NCI-H2227 (cell line): ENCODE measurements around the gene PLCH2.

Experiments
- DNase-seq: peaks from one replicate; lab custom pipeline; 2025; ENCODE audit not compliant: unreplicated experiment; lab: John Stamatoyannopoulos, UW

Gene PLCH2

DNA sequence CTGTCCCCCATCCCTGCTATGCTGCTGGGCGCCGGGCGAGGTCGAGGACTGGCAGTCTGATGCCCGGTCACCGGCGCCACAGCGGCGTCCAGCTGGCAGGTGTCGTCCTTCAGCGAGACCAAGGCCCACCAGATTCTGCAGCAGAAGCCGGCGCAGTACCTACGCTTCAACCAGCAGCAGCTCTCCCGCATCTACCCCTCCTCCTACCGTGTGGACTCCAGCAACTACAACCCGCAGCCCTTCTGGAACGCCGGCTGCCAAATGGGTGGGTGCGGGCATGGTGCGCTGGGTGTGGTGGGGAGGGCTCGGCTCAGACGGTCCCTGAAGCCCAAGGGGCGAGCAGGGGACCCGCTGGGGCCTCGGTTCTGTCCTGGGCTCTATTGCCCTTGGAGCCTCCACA is 20.7 kb downstream of the PLCH2 start:
- DNase-seq, result no peak

DNA sequence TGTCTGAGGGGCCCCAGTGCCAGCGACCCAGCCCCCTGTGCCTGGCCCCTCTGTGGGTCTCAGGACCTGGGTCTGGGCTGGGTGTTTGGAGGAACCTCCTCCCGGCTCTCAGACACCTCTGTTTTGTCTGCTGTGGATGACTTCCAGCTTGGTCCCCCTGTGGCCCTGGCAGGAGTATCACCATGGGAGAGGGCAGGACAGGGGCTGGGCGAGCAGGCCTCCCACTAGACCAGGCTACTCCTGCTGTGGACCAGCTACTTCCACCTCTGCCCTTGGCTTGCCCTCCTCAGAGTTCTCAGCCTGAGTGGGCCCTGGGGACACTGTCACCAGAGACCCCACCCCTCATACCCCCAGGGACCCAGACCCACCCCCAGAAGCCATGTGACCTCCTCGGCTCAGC is 21.8 kb downstream of the PLCH2 start:
- DNase-seq, result no peak

DNA sequence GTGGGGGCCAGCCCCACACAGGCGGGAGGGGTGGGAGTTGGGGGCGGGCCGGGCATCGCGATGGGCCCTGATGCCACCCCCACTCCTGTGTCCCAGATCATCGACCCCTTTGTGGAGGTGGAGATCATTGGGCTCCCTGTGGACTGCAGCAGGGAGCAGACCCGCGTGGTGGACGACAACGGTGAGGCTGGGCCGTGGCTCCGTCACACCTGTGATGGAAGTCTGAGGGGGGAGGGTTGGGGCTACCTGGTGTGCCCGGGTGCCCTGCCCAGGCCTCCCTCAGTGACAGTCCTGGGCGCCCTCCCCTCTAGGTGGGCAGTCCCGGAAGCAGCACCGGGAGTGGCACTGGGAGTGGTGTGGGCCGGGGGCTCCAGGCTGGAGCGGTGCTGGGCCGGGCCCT is 22.6 kb downstream of the PLCH2 start:
- DNase-seq, result no peak

DNA sequence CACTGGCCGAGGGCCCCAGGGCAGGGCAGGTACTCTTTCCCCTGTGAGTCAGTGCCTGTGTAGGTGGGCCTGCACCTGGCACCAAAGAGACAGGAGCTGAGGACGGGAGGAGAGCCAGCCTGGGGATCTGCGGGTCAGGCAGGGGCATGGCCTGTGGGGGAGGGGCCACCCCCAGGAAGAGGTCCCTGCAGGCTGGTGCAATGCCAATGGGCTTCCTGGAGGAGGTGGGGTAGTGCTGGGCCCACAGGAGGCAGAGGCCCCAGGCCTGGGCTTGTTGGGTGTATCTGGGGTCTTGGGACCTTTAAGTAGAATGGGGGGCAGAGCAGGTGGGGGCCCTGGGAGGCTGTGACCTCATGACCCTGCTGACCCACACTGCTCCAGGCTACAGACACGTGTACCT is 23.2 kb downstream of the PLCH2 start:
- DNase-seq, result no peak

DNA sequence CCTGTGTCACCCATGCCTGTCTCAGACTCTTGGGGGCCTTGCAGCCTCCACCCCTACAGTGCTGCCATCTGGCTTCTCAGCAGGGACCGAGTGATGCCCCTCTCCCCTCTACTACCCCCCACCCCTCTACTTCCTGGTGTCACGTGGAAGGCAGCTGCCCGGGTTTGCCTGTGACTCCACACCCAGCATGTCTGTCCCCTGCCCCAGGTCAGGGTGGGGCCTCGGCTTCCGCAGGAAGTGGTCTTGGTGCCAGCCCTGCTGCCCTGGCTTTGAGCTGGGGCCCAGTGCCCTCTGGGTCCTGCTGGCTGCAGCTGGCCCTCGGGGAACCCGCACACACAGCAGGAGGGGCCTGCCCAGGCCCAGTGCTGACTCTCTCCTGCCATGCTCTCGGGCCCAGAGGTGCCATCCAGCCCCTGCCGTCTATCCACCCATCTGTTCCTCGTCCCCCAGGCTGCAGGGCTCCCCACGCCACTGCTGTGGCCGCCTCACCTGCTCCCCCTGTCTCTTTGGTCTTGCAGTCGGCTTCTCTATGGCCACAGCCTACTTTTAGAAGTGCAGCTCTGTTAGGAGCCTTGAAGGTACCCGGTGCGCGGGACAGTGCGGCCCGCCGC is 24.0 kb downstream of the PLCH2 start:
- DNase-seq, result no peak

DNA sequence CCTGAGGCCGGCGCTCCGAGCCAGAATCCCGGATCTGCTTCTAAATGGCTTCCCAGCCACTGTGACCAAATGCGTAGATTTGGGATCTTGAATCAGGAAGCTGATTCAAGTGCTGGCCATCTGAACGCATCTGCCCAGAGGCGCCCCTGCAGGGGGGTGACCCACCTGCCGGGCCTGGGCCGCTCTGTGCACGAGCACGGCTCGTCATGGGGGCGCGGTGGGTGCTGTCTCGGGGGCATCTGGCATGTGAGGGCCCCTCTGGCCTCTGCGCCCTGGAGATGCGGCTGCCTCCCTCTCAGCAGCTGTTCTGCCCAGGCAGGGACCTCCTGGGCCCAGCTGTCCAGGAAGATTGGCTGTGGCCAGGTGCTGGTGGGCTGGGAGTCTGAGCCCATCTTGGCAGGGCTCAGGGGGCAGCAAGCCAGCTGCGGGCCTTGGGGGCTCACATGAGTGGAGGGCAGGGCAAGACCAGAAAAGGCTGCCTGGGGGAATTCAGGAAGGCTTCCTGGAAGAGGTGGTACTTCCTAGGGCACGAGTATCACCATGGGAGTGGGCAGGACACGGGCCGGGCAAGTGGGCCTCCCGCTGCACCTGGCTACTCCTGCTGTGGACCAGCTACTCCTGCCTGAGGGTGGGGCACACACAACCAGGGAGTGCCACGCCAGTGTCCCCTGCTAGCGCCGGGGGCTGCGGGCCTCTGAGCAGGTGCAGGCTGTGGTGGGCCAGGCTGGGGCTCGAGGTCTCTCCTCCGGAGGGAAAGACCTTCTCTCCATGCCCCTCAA is 25.1 kb downstream of the PLCH2 start:
- DNase-seq, result no peak

DNA sequence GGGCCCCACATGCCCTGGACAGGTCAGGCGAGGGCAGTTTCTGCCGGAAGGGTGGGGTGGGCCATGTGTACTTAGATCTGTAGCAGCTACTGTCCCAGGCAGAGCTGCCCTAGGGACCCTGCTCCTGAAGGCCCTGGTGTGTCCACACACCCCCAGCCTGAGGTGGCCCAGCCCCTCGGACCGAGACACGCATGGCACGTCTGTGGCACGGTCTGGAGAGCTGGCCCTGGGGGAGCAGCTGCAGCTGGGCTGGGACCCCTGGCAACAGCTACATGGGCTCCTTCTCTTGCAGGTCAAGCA is 25.7 kb downstream of the PLCH2 start:
- DNase-seq, result no peak

DNA sequence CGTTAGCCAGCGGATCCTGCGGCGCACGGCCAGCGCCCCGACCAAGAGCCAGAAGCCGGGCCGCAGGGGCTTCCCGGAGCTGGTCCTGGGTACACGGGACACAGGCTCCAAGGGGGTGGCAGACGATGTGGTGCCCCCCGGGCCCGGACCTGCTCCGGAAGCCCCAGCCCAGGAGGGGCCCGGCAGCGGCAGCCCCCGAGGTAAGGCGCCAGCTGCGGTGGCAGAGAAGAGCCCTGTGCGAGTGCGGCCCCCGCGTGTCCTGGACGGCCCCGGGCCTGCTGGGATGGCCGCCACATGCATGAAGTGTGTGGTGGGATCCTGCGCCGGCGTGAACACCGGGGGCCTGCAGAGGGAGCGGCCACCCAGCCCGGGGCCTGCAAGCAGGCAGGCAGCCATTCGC is 26.1 kb downstream of the PLCH2 start:
- no peak for DNase-seq

DNA sequence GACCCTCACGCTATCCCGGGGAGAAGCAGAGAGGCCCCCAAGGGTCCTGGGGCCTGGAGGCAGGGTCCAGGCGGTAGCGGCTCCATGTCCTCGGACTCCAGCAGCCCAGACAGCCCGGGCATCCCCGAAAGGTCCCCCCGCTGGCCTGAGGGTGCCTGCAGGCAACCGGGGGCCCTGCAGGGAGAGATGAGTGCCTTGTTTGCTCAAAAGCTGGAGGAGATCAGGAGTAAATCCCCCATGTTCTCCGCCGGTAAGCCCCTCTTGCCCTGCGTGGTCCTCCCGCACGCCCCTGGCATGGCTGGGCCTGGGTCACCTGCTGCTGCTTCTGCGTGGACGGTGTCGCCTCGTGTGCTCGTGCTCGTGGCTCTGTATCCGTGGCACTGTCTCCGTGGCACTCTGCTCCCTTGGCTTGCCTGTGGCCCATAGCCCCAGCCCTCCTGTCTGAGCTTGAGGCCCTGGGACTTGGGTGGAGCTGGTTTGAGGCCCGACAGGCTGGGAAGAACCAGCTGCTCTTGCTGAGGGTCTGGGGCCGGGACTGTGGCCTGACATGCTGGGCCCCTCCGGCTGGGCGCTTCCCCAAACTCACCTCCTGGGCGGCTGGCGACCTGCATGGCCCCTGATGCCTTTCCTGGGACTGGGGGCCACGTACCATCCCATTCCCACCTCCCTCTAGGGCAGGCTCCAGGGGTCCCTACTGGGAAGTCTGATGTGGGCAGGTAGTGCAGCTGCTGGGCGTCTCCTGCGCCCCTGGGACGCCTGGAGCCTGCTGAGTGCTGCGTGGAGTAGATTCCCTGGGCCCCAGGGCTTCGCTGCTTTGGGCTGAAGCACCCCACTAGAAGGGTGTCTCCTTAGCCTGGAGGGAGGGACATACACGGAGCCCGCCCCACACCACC is 26.8 kb downstream of the PLCH2 start:
- no peak for DNase-seq

DNA sequence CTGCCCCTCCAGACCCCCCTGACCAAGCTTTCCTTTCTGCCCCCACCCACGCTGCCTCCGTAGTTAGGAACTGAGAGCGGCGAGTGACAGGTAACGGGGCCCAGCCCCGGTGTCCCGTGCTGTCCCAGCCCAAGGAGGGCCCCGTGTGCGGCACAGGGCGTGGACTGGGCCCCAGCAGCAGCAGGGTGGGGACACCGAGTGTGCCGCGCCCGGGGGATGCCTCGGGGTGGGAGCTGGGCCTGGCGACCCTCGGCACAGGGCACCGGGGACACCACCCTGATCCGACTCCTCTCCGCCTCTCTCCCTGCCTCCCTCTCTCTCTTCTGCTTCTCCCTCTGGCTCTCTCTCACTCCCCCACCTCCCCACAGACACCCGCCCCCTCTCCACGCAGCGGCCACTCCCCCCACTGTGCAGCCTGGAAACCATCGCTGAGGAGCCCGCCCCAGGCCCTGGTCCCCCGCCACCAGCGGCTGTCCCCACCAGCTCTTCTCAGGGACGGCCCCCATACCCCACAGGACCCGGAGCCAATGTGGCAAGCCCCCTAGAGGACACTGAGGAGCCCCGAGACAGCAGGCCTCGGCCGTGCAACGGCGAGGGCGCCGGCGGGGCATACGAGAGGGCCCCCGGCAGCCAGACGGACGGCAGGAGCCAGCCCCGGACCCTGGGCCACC is 27.6 kb downstream of the PLCH2 start:
- DNase-seq, result no peak

DNA sequence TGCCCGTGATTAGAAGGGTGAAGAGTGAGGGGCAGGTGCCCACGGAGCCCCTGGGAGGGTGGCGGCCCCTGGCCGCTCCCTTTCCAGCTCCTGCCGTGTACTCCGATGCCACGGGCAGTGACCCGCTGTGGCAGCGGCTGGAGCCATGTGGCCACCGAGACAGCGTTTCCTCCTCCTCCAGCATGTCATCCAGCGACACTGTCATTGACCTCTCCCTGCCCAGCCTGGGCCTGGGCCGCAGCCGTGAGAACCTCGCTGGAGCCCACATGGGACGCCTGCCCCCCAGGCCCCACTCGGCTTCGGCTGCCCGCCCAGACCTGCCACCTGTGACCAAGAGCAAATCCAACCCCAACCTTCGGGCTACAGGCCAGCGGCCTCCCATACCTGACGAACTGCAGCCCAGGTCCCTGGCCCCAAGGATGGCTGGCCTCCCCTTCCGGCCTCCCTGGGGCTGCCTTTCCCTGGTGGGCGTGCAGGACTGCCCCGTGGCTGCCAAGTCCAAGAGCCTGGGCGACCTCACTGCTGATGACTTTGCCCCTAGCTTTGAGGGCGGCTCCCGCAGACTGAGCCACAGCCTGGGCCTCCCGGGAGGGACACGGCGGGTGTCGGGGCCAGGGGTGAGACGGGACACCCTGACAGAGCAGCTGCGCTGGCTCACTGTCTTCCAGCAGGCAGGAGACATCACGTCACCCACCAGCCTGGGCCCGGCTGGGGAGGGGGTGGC is 28.3 kb downstream of the PLCH2 start:
- DNase-seq, result no peak

DNA sequence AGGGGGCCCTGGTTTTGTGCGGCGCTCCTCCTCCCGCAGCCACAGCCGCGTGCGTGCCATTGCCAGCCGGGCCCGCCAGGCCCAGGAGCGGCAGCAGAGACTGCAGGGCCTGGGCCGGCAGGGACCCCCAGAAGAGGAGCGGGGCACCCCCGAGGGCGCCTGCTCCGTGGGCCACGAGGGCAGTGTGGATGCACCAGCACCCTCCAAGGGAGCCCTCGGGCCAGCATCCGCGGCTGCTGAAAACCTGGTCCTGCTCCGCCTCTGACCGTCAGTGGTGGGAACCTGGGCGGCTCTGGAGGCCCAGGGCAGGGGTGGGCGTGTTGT is 28.8 kb downstream of the PLCH2 start:
- no peak for DNase-seq

DNA sequence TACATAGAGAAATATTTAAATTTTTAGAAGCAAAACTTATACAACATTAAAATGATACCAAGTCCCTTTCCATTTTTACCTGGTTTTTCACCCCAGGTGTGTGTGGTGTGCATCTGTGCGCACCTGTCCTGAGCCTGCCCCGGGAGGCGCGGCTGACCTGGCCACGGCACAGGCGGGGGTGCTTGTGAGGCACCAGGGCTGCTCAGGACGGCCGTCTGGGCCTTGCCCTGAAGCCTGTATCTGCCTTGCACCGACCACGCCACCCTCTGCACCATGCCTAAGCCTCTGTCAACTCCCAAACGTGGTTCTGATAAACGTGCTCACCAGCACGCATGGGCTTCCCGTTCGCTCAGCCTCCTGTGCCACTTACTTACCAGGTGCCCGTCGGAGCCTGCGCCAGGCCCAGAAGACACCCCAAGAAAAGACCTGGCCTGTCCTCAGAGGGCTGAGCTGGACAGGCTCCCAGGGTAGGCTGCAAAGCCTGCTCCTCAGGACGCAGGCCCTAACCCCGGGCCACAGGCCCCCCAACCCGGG is 29.4 kb downstream of the PLCH2 start:
- DNase-seq, result no peak

DNA sequence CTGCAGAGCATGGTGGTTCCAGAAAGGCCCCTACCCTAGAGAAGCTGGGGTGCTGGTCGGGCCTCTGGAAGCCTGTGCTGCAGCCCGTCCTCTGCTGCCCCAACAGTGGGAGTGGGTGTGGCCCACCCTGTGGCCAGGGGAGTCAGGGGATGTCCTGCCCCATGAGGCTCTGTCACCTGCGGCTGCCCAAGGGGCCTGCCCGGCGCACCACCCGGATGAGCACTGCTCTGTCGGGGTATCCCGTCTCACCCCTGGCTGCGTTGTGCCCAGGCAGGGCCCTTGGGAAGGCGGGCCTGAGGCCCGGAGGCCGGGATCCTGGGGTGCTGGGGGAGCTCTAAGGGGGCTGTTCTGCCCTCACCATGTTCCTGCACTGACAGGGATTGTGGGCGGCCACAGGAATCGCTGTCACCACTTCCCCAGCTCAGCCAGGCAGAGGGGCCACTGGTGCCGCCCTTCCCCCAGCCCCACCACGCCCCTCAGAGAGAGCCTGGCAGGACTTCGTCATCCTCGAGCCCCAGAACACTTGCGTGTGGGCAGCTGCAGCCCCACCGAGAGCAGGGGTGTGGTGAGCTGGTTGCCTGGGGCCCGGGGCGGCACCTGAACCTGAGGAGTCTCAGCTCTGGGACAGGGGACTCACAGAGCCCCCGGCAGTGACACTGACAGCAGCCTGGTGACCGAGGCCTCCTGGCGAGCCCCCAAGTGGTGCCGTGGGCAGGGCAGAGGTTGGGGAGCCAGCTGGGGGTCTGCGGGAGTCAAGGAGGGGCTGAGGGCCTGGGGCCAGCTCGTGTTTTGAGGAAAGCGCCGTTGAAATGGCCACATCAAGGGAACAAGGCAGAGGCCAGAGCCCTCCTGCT is 30.1 kb downstream of the PLCH2 start:
- DNase-seq, result no peak

DNA sequence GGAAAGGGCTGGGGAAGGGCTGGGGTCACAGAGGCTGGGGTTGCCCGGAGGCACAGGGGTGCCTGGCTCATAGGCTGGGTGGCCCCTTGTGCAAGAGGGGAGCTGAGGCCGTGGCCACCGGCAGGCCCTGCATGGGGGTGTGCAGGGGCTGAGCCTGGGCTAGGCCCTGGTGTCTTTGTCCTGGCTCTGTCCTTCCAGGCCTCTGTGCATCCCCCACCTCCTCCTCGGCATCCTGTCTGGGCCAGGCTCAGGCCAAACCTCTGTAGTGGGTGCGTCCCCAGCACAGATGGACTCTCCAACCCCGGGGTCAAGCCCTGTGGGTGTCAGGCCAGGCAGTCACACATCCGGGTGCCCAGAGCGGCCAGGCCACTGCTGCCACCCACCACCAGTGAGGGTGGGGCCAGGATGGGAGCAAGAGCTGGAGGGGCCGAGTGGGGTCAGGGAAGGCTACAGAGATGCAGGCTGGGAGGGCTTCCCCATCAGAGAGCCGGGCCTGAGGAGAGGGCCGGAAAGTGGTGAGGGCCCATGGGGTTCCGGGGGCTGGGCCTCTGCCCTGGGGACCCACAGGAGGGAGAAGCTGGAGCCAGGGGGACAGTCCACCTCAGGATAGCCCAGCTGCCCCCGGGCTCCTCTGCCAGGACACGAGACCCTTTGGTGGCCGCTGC is 30.9 kb downstream of the PLCH2 start:
- DNase-seq, result no peak

DNA sequence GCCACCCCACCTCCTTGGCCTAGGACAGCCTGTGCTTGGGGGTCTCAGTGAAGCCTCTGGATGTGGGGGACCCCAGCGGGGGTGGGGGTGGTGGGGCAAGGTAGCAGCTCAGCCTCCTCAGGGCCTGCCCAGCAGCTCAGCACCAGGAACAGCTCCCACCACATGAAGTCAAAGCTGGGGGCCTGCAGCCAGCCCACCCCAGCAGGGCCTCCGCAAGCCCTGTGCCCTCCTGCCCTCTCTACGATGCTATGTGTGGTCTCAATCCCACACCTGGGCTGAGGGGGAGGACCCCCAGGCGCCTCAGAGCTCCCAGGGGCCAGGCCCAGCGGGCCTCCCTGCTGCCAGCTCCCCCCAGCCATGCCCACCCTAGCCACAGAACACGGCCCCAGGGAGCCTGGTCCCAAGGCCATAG is 31.7 kb downstream of the PLCH2 start:
- DNase-seq, result no peak

DNA sequence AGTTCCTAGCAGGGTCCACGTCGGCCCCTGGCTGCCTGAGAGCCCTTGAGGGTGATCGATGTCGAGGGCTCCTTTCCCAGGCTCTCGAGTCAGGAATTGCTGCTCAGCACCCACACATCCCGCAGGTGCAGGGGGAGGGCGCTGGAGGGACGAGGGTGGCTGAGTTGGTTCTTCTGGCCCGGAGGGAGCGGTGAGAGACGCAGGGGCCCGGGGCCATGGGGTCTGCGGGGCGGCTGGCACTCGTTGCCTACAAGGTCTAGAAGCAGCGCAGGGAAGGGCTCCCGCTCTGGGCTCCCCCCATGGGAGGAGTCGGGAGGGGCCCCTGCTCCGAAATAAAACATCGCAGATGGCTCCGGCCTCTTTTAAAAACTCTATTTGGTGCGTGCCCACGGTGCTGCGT is 32.1 kb downstream of the PLCH2 start:
- no peak for DNase-seq

DNA sequence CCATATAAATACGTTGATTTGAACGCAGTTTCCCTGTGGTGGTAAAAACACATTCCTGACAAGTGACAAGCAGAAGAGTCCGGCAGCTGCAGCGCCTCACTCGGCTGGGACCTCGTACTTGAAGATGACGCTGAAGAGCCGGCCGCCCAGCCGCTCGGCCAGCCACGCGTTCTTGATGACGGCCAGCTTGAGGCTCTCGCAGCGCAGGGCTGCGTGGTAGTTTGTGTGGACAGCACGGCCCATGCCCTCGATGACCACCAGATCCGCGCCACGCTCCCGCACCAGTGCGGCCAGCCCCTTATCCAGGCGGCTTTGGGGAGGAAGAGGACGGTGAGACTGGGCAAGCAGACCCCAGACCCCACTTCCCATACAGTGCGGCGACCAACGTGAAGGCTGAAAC is 32.7 kb downstream of the PLCH2 start:
- DNase-seq, result no peak

DNA sequence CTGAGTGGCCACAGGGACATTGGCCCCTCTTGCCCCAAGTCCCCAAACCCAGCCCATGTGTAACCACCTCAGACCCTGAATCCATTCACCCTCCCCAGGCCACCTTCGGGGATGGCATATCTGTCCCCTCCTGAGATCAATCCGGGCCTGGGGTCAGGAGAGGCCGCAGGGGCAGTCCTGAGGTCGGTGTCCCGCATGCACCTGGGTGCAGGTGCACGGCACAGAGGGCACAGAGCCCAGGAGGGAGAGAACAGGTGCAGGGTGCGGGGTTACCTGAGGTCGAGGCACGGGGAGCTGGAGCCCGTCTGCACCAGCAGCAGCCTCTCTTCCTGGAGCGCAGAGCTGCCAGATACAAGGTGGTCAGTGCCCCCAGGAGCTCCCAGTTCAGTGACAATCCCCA is 33.5 kb downstream of the PLCH2 start:
- DNase-seq, result no peak
